CD14-positive monocyte (primary cell): ENCODE data around the gene CCDC150. TPM values are rescaled to one million over a fixed set of nuclear protein-coding genes. Genes with fewer than 3 reads are reported as not detected.

Experiments
- DNase-seq, 3 donors: peaks; one replicate each; pipeline ENCODE4 v3.0.0-alpha.2; 2011 to 2022
- H2AFZ ChIP-seq: 2 replicates; pipeline ENCODE4 v1.6.0; 2012; ENCODE audit warnings: mild to moderate bottlenecking, low read depth, low read length, inconsistent platforms; ENCODE audit not compliant: insufficient read depth, poor library complexity, severe bottlenecking
- H3K27ac ChIP-seq, 2 donors: 1 replicate in 1 of 2; 2 replicates in 1 of 2; pipeline ENCODE4 v1.5.1; 2012 to 2013; ENCODE audit warnings: low read length in 2 of 2, control low read depth in 1 of 2, inconsistent platforms in 1 of 2, low read depth in 1 of 2, mild to moderate bottlenecking in 1 of 2
- H3K27me3 ChIP-seq, 2 donors: one replicate each; pipeline versions ENCODE4 v1.6.0 to v1.6.1; 2011 to 2013; ENCODE audit warnings: low read length in 2 of 2; ENCODE audit not compliant: control insufficient read depth in 2 of 2, insufficient read depth in 2 of 2
- H3K36me3 ChIP-seq, 2 donors: replicated peaks in 1 of 2; 1 replicate in 1 of 2; 2 replicates in 1 of 2; pipeline versions ENCODE4 v1.5.1 to v1.6.1; 2012 to 2013; ENCODE audit warnings: low read length in 2 of 2, control low read depth in 1 of 2, inconsistent platforms in 1 of 2, mild to moderate bottlenecking in 1 of 2; ENCODE audit not compliant: insufficient read depth in 2 of 2, control insufficient read depth in 1 of 2
- H3K4me1 ChIP-seq, 2 donors: 1 replicate in 1 of 2; 2 replicates in 1 of 2; pipeline versions ENCODE4 v1.5.1 to v1.6.1; 2012 to 2013; ENCODE audit warnings: low read length in 2 of 2, control low read depth in 1 of 2, inconsistent platforms in 1 of 2, mild to moderate bottlenecking in 1 of 2, moderate library complexity in 1 of 2; ENCODE audit not compliant: insufficient read depth in 2 of 2, control insufficient read depth in 1 of 2
- H3K4me2 ChIP-seq: replicated peaks from 2 replicates; pipeline ENCODE3; 2012; ENCODE audit warnings: low read length, moderate library complexity, mild to moderate bottlenecking; ENCODE audit not compliant: poor library complexity, severe bottlenecking; ENCODE audit errors: extremely low read depth
- H3K4me3 ChIP-seq, 3 experiments: fragments of 200-600 bp in 1 of 3; sonication (generic) in 1 of 3; replicated peaks in 1 of 3; 1 replicate in 2 of 3; 2 replicates in 1 of 3; pipeline ENCODE4 v1.5.1; 2011 to 2013; ENCODE audit warnings: low read length in 3 of 3, mild to moderate bottlenecking in 3 of 3, control low read depth in 2 of 3, low read depth in 2 of 3, inconsistent platforms in 1 of 3, moderate library complexity in 1 of 3
- H3K79me2 ChIP-seq: 2 replicates; pipeline ENCODE4 v1.6.0; 2012; ENCODE audit warnings: mild to moderate bottlenecking, control low read depth, inconsistent platforms, low read length, moderate library complexity; ENCODE audit not compliant: insufficient read depth
- H3K9ac ChIP-seq: 2 replicates; pipeline ENCODE4 v1.6.0; 2017; ENCODE audit warnings: low read length, mild to moderate bottlenecking; ENCODE audit not compliant: insufficient read depth, poor library complexity, severe bottlenecking
- H3K9me3 ChIP-seq, 2 donors: replicated peaks in 1 of 2; 1 replicate in 1 of 2; 2 replicates in 1 of 2; pipeline versions ENCODE4 v1.5.1 to v1.6.1; 2012 to 2013; ENCODE audit warnings: low read length in 2 of 2, control low read depth in 1 of 2; ENCODE audit not compliant: control insufficient read depth in 1 of 2, insufficient read depth in 1 of 2
- H4K20me1 ChIP-seq: 2 replicates; pipeline ENCODE4 v1.6.0; 2012; ENCODE audit warnings: mild to moderate bottlenecking, low read length, control low read depth, moderate library complexity; ENCODE audit not compliant: insufficient read depth
- H3K27ac Mint-ChIP-seq, 7 donors: one replicate each; pipeline ENCODE4 v1.8.0; 2020; ENCODE audit warnings: mild to moderate bottlenecking in 7 of 7, mixed read lengths in 7 of 7, moderate library complexity in 6 of 7, inconsistent platforms in 2 of 7
- H3K27me3 Mint-ChIP-seq, 3 donors: one replicate each; pipeline ENCODE4 v1.8.0; 2021 to 2022; ENCODE audit warnings: low read depth in 3 of 3, mild to moderate bottlenecking in 3 of 3, mixed read lengths in 3 of 3, moderate library complexity in 3 of 3, inconsistent platforms in 1 of 3
- H3K36me3 Mint-ChIP-seq, 2 donors: one replicate each; pipeline ENCODE4 v1.8.0; 2020; ENCODE audit warnings: mixed read lengths in 2 of 2, inconsistent platforms in 1 of 2, mild to moderate bottlenecking in 1 of 2
- H3K4me1 Mint-ChIP-seq: one replicate; pipeline ENCODE4 v1.8.0; 2020; ENCODE audit warnings: mild to moderate bottlenecking, mixed read lengths
- H3K4me3 Mint-ChIP-seq, 2 donors: one replicate each; pipeline ENCODE4 v1.8.0; 2020; ENCODE audit warnings: mild to moderate bottlenecking in 2 of 2, mixed read lengths in 2 of 2, moderate library complexity in 1 of 2
- H3K9me3 Mint-ChIP-seq, 7 donors: one replicate each; pipeline ENCODE4 v1.8.0; 2020 to 2022; ENCODE audit warnings: mixed read lengths in 7 of 7, mild to moderate bottlenecking in 6 of 7, moderate library complexity in 6 of 7, inconsistent platforms in 2 of 7
- WGBS: methylation state at CpG from one replicate; pipeline ENCODE4 v1.1.5; 2013; ENCODE audit warnings: missing lambda C conversion rate; ENCODE audit not compliant: insufficient coverage; 5-methylcytosine and 5-hydroxymethylcytosine counted together
- intact Hi-C, 2 donors: fragments of 100-400 bp; cut with micrococcal nuclease; formaldehyde crosslinking; loops; one replicate each; pipeline versions ENCODE4 v1.15.0 to v1.15.1; 2023
- polyA plus RNA-seq, 3 donors: library from polyadenylated mRNA; depleted of rRNA in 1 of 3; unstranded in 2 of 3; stranded (reverse) in 1 of 3; fragments of 300-500 nt in 2 of 3; fragments of >200 nt in 1 of 3; fragmentation: Illumina TruSeq in 2 of 3; gene quantifications; 1 replicate in 2 of 3; 2 replicates in 1 of 3; pipeline ENCODE4 v1.2.3, GENCODE V29; 2012 to 2021
- small RNA-seq: library from RNA; depleted of rRNA; stranded (forward); fragments of <200 nt; gene quantifications from one replicate; pipeline ENCODE3, GENCODE V24; 2012; ENCODE audit warnings: low read depth; ENCODE audit not compliant: insufficient read length
- TF ChIP-seq, protein P1 (sequence below): fragments of 200-600 bp; IDR thresholded peaks from one replicate; pipeline ENCODE4 v1.8.0; 2022; ENCODE audit warnings: antibody characterized with exemption, mild to moderate bottlenecking

Gene CCDC150
- polyA plus RNA-seq, 3 donors = 0.09 TPM; not detected in 2

DNA sequence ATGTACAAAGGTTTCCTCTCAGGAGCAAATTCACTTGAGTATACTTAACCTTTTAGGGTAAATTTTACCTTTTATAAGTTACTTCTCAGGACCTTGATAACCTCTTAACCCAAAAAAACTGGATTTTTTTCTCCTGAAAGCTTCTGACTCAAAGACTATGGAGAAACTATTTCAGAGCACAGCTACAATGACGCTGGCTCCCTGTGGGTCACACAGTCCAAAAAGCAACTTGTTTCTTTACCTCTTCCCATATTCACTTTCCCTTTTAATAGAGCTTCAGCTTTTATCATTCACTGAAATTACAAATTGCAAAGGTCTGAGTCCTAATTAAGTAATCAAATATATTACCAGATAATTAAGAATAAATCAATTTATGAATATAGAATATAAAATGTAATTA lies 127.6 kb downstream of the CCDC150 start:
- WGBS = 100% methylated on average over 1 of the region's 1 CpG
- no peak for DNase-seq
- Histone ChIP-seq H3K27ac (no peak overlapping the region), H4K20me1 (no peaks in the 10 kb centered on the region), H3K4me3 (no peak overlapping the region), H3K27me3 (no peaks in the 10 kb centered on the region), H3K36me3 (peaks cover 86 to 93% of the 10 kb centered on the region in 2 donors), H3K9me3 (no peaks in the 10 kb centered on the region), H3K4me2 (no peak overlapping the region), H2AFZ (no peak overlapping the region), H3K9ac (no peak overlapping the region), H3K79me2 (no peaks in the 10 kb centered on the region), H3K4me1 (no peaks in the 10 kb centered on the region)
- TF ChIP-seq, protein P1, sequence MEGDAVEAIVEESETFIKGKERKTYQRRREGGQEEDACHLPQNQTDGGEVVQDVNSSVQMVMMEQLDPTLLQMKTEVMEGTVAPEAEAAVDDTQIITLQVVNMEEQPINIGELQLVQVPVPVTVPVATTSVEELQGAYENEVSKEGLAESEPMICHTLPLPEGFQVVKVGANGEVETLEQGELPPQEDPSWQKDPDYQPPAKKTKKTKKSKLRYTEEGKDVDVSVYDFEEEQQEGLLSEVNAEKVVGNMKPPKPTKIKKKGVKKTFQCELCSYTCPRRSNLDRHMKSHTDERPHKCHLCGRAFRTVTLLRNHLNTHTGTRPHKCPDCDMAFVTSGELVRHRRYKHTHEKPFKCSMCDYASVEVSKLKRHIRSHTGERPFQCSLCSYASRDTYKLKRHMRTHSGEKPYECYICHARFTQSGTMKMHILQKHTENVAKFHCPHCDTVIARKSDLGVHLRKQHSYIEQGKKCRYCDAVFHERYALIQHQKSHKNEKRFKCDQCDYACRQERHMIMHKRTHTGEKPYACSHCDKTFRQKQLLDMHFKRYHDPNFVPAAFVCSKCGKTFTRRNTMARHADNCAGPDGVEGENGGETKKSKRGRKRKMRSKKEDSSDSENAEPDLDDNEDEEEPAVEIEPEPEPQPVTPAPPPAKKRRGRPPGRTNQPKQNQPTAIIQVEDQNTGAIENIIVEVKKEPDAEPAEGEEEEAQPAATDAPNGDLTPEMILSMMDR = no peak
- Mint-ChIP-seq H3K4me1 (no peaks in the 10 kb centered on the region), H3K4me3 (no peak overlapping the region), H3K36me3 (peaks cover 73 to 74% of the 10 kb centered on the region in 2 donors), H3K27me3 (peaks cover 0 to 1% (median 0%) of the 10 kb centered on the region in 3 donors), H3K9me3 (no peaks in the 10 kb centered on the region), H3K27ac (no peak overlapping the region)
- intact Hi-C loops = no loop called here

Small RNA genes within 50 kb of the gene (small RNA-seq; reads per million reads assigned to genes)
- not detected for gene RF00424

Other genes with a start within 250 kb of the CCDC150 start
- gene HECW2, start 46.2 kb upstream of the CCDC150 start, polyA plus RNA-seq = under 1 TPM; 0.35 to 0.89 (median 0.39) TPM
- 10 to 100 TPM in 2 of 3 donors, 1 to 10 TPM in 1; 5.0 to 15.5 (median 11.2) TPM for gene GTF3C3, start 160.0 kb downstream of the CCDC150 start, polyA plus RNA-seq
- gene C2orf66, start 169.6 kb downstream of the CCDC150 start, polyA plus RNA-seq = not detected